Fibroblast of the aortic adventitia (primary cell): ENCODE data around the gene STK39. TPM values are rescaled to one million over a fixed set of nuclear protein-coding genes. Genes with fewer than 3 reads are reported as not detected.

ENCODE experiments used
- DNase-seq: peaks from one replicate; pipeline ENCODE4 v3.0.0-alpha.2; 2010; ENCODE audit warnings: low read depth
- H3K4me3 ChIP-seq: 2 replicates; pipeline ENCODE4 v1.5.1; 2011; ENCODE audit warnings: low read depth, mild to moderate bottlenecking, control low read depth, low read length, moderate library complexity
- total RNA-seq: library from RNA; depleted of rRNA; stranded (reverse); fragments of >200 nt; gene quantifications from 2 replicates; pipeline ENCODE4 v1.2.3, GENCODE V29; 2012; ENCODE audit warnings: low replicate concordance
- TF ChIP-seq, protein P1 (sequence below): IDR thresholded peaks from 2 replicates; pipeline ENCODE4 v1.5.1; 2011; ENCODE audit warnings: mild to moderate bottlenecking, low read length, control low read depth, inconsistent platforms; ENCODE audit not compliant: insufficient read depth

STK39 gene
- total RNA-seq, 1 donor, result 31.0 TPM

DNA sequence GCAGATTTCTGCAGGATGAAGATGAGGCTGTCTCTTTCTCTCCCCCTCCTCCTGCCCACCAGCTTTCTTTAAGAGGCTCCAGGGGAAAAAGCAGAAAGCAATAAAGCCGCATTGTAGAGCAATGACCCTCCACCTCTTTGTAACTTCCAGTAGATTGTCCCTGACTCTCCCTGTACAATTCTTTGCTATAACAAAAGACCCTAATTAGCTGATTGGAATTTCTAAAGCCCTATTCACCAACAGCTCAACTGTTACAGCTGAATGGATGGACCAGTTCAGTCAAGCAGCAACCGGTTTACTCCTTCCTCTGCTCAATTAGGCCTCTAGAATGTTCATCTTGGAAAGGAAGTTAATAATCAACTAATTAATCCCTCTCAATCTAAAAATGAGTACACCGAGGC is 301.0 kb downstream of the STK39 start:
- DNase-seq, result no peak
- no peak overlapping the region for H3K4me3 ChIP-seq
- TF ChIP-seq, protein P1, sequence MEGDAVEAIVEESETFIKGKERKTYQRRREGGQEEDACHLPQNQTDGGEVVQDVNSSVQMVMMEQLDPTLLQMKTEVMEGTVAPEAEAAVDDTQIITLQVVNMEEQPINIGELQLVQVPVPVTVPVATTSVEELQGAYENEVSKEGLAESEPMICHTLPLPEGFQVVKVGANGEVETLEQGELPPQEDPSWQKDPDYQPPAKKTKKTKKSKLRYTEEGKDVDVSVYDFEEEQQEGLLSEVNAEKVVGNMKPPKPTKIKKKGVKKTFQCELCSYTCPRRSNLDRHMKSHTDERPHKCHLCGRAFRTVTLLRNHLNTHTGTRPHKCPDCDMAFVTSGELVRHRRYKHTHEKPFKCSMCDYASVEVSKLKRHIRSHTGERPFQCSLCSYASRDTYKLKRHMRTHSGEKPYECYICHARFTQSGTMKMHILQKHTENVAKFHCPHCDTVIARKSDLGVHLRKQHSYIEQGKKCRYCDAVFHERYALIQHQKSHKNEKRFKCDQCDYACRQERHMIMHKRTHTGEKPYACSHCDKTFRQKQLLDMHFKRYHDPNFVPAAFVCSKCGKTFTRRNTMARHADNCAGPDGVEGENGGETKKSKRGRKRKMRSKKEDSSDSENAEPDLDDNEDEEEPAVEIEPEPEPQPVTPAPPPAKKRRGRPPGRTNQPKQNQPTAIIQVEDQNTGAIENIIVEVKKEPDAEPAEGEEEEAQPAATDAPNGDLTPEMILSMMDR, result no peak

- DNase-seq, result no peak
- TF ChIP-seq, protein P1, result no peak
- no peak overlapping the region for H3K4me3 ChIP-seq
These were observed 301.6 kb downstream of the STK39 start for GRCh38 chr2:167945660-167946368.

- TF ChIP-seq, protein P1, result no peak
- H3K4me3 ChIP-seq, result no peak overlapping the region
- peak; percentile 32 for DNase-seq
These were observed 302.4 kb downstream of the STK39 start for GRCh38 chr2:167944825-167945659.

- TF ChIP-seq, protein P1, result no peak
- no peak overlapping the region for H3K4me3 ChIP-seq
- DNase-seq, result peak; percentile 38
These were observed 303.5 kb downstream of the STK39 start for GRCh38 chr2:167943897-167944296.

- no peak overlapping the region for H3K4me3 ChIP-seq
- no peak for DNase-seq
- TF ChIP-seq, protein P1, result no peak
These were observed 304.0 kb downstream of the STK39 start for GRCh38 chr2:167943368-167943767.

DNA sequence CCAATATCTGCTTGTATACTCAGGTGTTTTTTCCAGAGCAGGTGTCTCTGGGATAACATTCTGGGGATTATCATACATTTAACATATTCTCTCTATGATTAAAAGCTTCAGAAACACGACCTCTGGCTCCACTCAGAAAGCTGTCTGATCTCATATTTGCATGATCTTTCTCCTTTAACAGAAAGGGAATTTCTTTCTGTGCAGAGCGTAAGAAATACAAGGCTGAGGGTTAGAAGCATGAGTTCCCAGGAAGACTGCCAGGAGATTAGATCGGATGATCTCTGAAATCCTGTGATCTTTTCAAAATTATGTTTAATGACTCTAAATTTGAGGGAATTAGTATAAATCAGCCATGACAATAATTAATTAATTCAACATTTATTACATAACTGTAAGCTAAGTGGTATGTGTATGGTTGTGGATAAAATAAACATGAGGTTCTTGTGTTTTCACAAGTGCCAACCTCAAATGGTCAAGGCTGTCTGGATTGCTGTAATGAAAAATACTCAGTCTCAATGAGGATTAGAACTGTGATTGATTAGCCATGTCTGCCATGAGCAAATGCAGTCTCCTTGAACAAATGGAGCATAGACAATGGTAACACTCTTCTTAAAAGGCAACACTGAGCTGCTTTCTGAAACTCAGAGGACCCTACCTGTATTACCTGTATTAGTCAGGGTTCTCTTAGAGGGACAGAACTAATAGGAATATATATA is 304.9 kb downstream of the STK39 start:
- TF ChIP-seq, protein P1, result no peak
- DNase-seq, result no peak
- no peak overlapping the region for H3K4me3 ChIP-seq
